ENCODE data around the gene TRIOBP. TPM values are rescaled to one million over a fixed set of nuclear protein-coding genes. Genes with fewer than 3 reads are reported as not detected.
"Not testable (repeated sequence)": the region's sequence is repeated elsewhere in the genome, so short reads cannot be mapped to it uniquely, and the experiment has no call there.

TRIOBP gene
- total RNA-seq, 1 experiment from 2014 or later = 274 TPM

- in situ Hi-C loops (cut with HindIII; ENCODE audit: low pct_unique_long_range_greater_than_20kb, low sequenced_read_pairs) = no loop called here
- DNase-seq (ENCODE audit: low read depth) = no peak
Observed at GRCh38 chr22:37713761-37714160, 16.9 kb downstream of the TRIOBP start.

DNA sequence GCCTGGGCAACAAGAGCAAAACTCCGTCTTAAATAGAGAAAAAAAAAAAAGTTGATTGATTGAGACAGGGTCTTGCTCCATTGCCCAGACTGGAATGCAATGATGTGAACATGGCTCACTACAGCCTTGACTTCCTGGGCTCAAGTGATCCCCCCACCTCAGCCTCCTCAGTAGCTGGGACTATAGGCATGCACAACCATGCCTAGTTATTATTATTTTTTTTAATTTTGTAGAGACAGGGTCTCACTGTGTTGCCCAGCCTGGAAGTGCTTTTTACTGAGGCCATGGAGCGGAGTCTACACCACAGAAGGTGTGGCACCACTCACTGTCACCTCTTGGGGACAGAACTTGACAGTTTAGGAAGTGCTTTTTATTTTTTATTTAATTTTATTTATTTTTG, 17.8 kb downstream of the TRIOBP start:
- no peak for DNase-seq (ENCODE audit: low read depth)
- in situ Hi-C loops (cut with HindIII; ENCODE audit: low pct_unique_long_range_greater_than_20kb, low sequenced_read_pairs) = no loop called here

- no peak for DNase-seq (ENCODE audit: low read depth)
- in situ Hi-C loops (cut with HindIII; ENCODE audit: low pct_unique_long_range_greater_than_20kb, low sequenced_read_pairs) = no loop called here
Observed at GRCh38 chr22:37715760-37716159, 18.9 kb downstream of the TRIOBP start.

DNA sequence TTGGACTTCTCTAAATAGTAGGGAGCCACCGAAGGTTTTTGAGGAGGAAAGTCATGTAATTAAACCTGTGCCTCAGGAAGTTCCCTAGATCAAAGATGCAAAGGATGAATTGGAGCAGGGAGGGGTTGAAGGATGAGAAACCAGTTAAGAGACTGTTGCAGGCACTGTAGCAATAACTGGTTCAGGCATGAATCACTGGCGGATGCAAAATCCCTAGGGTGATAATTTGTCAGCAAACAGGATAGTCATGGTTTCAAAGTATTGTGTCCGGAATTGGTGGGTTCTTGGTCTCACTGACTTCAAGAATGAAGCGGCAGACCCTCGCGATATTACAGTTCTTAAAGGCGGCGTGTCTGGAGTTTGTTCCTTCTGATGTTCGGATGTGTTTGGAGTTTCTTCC, 19.9 kb downstream of the TRIOBP start:
- in situ Hi-C loops (cut with HindIII; ENCODE audit: low pct_unique_long_range_greater_than_20kb, low sequenced_read_pairs) = no loop called here
- no peak for DNase-seq (ENCODE audit: low read depth)

GRCh38 chr22:37717235-37717634, 20.4 kb downstream of the TRIOBP start:
- in situ Hi-C loops (cut with HindIII; ENCODE audit: low pct_unique_long_range_greater_than_20kb, low sequenced_read_pairs); DNase-seq (ENCODE audit: low read depth): not testable (repeated sequence)

- in situ Hi-C loops (cut with HindIII; ENCODE audit: low pct_unique_long_range_greater_than_20kb, low sequenced_read_pairs) = not testable (repeated sequence)
Observed at GRCh38 chr22:37717746-37718305, 21.0 kb downstream of the TRIOBP start.

GRCh38 chr22:37725551-37726240, 28.8 kb downstream of the TRIOBP start:
- in situ Hi-C loops (cut with HindIII; ENCODE audit: low pct_unique_long_range_greater_than_20kb, low sequenced_read_pairs) = no loop called here
- DNase-seq (ENCODE audit: low read depth) = no peak

More at GRCh38 chr22:37717746-37718305, 21.0 kb downstream of the TRIOBP start:
- not testable (repeated sequence) for DNase-seq (ENCODE audit: low read depth)

DNA sequence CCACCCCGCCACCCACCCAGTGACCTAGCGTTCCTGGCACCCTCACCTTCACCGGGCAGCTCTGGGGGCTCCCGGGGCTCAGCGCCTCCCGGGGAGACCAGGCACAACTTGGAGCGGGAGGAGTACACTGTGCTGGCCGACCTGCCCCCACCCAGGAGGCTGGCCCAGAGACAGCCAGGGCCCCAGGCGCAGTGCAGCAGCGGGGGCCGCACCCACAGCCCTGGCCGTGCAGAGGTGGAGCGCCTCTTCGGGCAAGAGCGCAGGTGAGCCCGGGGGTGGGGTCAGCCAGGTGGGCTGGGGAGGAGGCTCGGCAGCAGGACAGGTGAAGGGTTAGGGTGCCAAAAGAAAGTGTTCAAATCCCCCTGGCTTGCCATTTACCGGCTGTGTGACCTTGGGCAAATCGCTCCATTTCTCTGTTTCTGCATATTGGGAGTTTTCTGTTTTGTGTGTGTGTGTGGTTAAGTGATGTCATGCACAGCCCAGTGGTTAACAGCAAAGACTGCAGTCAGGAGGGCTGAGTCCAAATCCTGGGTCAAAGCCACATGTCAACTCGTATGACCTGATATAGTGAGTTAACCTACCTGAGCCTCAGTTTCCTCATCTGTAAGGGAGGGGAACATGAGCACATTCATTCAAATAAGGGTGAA, 29.5 kb downstream of the TRIOBP start:
- in situ Hi-C loops (cut with HindIII; ENCODE audit: low pct_unique_long_range_greater_than_20kb, low sequenced_read_pairs) = no loop called here
- no peak for DNase-seq (ENCODE audit: low read depth)

GRCh38 chr22:37728620-37729019, 31.8 kb downstream of the TRIOBP start:
- in situ Hi-C loops (cut with HindIII; ENCODE audit: low pct_unique_long_range_greater_than_20kb, low sequenced_read_pairs) = no loop called here
- DNase-seq (ENCODE audit: low read depth) = no peak

DNA sequence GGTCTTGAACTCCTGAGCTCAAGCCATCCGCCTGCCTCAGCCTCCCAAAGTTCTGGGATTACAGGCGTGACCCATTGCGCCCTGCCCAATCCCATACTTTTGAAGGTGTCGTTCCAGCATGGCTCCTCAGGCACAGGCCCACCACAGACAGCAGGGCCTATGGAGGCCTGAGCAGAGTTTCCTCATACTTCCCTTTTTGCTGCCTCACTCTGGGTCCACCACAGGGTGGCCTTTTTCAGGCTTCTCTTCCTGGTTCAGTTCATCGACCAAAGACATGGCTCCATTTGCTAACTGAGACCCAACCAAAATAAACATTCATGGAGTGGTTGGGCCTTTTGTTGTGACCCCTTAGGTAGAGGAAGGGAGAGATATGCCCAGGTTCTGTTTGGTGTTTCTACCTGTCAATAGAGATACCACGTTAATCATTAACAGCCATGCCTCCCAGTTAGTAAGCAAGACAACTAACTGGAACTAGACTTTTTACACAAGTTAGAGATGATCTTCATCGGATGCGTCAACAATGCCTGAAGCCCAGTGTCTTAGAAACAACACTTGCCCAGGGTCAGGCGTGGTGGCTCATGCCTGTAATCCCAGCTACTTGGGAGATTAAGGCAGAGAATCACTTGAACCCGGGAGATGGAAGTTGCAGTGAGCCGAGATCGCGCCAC, 35.1 kb downstream of the TRIOBP start:
- in situ Hi-C loops (cut with HindIII; ENCODE audit: low pct_unique_long_range_greater_than_20kb, low sequenced_read_pairs) = no loop called here
- peak; percentile 93 for DNase-seq (ENCODE audit: low read depth)

DNA sequence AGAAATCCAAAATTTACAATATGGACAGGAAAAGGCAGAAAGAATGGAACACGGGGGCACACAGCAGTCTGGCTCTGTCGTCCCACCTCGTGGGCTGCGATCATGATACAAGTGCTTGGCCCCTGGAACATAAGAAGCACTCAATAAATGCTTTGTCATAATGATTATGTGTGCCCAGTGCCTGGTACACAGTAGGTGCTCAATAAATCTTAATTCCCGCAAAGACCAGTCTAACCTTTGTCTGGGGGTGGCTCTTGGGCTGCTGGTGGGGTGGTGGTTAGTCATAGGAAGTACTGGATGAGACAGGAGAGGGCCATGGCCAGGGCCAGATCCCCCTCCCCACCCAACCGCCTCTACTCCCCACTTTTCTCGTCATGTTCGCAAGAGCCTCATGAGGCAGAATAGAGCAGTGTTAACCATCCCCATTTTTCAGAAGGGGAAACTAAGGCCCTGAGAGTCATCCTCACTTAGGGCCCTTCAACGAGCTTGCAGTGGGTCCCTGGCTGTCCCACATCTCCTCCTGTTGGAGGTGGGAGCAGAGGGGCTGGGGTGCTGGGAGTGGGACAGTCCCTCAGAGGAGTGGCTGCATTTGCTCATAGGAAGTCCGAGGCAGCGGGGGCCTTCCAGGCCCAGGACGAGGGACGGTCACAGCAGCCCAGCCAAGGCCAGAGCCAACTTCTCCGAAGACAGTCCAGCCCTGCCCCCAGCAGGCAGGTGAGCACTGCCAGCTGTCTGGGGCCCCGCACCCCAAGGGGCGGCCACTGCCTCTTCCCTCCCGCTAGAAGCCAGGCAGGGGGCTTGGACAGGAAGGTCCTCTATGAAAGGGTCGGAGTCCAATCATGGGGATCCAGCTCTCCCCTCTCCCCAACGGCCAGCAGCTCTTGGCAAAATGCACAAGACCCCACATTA, 36.1 kb downstream of the TRIOBP start:
- in situ Hi-C loops (cut with HindIII; ENCODE audit: low pct_unique_long_range_greater_than_20kb, low sequenced_read_pairs) = no loop called here
- DNase-seq (ENCODE audit: low read depth) = no peak

GRCh38 chr22:37733625-37734401, 37.0 kb downstream of the TRIOBP start:
- in situ Hi-C loops (cut with HindIII; ENCODE audit: low pct_unique_long_range_greater_than_20kb, low sequenced_read_pairs) = no loop called here
- no peak for DNase-seq (ENCODE audit: low read depth)

DNA sequence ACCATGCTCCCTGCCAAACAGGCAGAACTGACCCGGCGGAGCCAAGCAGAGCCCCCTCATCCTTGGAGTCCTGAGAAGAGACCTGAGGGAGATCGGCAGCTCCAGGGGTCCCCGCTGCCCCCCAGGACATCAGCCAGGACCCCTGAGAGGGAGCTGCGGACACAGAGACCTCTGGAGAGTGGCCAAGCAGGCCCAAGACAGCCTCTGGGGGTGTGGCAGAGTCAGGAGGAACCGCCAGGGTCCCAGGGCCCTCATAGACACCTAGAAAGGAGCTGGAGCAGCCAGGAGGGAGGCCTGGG, 37.5 kb downstream of the TRIOBP start:
- in situ Hi-C loops (cut with HindIII; ENCODE audit: low pct_unique_long_range_greater_than_20kb, low sequenced_read_pairs) = no loop called here
- no peak for DNase-seq (ENCODE audit: low read depth)

DNA sequence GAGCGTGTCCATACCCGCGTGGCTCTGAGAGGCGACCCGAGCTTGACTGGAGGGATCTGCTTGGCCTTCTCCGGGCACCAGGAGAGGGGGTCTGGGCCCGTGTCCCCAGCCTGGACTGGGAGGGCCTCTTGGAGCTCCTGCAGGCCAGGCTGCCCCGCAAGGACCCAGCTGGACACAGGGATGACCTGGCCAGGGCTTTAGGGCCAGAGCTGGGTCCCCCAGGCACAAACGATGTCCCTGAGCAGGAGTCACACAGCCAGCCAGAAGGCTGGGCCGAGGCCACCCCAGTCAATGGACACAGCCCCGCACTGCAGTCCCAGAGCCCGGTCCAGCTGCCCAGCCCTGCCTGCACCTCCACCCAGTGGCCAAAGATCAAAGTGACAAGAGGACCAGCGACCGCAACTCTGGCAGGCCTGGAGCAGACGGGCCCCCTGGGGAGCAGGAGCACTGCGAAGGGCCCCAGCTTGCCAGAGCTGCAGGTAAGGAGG, 38.2 kb downstream of the TRIOBP start:
- in situ Hi-C loops (cut with HindIII; ENCODE audit: low pct_unique_long_range_greater_than_20kb, low sequenced_read_pairs) = no loop called here
- peak; percentile 42 for DNase-seq (ENCODE audit: low read depth)

DNA sequence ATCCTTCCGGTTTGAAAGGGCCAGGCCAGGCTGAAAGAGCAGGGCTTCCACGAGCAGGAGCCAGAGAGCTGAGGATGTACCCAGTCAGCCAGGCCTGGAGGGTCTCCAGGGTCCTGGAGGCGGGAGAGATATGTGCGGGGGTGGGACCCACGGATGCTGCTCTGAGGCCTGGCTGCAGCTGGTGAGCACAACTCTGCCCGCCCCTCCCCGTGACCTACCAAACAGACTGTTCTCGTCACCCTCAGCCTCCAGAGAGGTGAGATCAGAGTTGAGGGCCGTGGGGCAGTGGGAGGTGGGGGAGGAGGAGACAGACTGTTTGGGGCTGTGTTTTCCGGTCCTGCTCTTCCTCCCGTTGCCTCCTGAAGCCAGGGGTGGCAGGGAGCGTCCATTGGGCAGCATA, 42.2 kb downstream of the TRIOBP start:
- DNase-seq (ENCODE audit: low read depth) = no peak
- in situ Hi-C loops (cut with HindIII; ENCODE audit: low pct_unique_long_range_greater_than_20kb, low sequenced_read_pairs) = no loop called here

DNA sequence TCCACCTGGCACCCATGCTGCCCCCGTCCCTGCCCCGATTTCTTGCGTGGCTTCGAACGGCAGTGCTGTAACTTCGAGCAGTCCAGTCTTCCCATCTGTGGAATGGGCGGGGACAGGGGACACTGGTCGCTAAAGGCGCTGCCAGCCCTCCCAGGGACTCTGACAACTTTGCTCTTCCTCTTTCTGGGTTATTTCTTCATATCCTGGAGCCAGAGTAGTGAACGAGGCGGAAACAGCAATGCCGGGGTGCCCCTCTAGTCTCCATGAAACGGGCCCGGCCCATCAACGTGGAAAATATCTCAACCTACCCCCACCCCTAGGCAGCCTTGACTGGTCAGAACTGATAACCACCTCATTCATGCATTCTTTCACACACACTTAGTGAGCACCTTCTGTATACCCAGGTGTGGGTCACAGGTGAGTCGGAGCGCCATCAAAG, 42.8 kb downstream of the TRIOBP start:
- DNase-seq (ENCODE audit: low read depth) = no peak
- in situ Hi-C loops (cut with HindIII; ENCODE audit: low pct_unique_long_range_greater_than_20kb, low sequenced_read_pairs) = no loop called here

DNA sequence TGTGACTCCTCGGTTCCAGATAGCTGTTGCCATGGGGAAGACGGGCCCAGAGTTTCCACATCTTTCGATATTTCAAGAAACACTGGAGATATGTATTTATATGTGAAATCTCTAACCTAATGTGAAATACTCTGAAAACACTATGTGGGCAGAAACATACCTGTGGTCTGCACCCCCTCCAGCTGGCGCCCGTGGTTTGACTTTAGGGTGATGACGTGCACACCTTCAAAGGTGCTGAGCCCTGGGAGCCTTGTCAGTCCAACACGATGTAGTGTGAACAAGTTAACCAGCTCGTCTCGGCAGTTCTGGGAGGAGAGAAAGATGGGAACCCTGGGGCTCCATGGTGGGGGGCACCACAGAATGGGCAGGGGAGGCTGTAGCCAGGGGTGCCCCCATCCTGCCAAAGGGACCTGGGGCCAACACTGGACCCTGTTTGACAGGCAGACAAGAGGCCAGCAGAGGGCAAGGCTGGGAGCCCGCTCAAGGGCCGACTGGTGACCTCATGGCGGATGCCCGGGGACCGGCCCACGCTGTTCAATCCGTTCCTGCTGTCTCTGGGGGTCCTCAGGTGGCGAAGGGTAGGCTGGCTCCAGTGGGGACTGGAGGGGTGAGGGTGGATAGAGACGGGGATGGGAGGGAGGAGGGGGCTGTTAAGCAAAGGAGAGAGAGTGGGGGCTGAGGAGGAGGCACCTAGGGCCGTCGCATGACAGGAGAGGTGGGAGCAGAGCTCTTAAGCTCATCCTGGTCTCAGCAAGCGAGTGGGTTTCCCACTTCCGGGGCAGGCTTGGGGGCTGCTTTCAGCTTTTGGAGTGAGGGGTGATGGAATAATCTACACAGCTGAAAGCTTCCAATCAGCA, 43.8 kb downstream of the TRIOBP start:
- in situ Hi-C loops (cut with HindIII; ENCODE audit: low pct_unique_long_range_greater_than_20kb, low sequenced_read_pairs) = no loop called here
- no peak for DNase-seq (ENCODE audit: low read depth)
